NCI-H128 (cell line): ENCODE results near the gene SPATA3.
"Not testable (repeated sequence)": the region's sequence is repeated elsewhere in the genome, so short reads cannot be mapped to it uniquely, and the experiment has no call there.

Experiments
- DNase-seq: peaks from one replicate; lab custom pipeline; 2025; ENCODE audit not compliant: unreplicated experiment; lab: John Stamatoyannopoulos, UW

The SPATA3 gene

DNA sequence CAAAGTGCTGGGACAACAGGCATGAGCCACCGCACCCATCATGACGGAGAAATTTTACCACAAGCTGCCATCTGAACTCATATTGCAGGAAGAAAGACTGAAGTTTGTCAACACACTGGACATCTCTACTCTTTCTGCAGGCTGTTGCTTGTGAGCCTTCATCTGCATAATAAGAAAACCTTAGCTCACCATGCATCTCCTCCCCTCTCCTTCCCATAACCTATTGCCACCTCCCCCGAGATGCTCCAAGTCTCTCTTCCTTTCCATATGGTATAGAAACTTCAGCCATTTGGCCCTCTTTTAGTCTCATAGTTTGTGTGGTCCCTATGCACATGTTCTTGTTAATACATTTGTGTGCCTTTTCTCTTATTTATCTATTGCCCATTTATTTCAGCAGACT lies 22.3 kb downstream of the SPATA3 start:
- no peak for DNase-seq

DNA sequence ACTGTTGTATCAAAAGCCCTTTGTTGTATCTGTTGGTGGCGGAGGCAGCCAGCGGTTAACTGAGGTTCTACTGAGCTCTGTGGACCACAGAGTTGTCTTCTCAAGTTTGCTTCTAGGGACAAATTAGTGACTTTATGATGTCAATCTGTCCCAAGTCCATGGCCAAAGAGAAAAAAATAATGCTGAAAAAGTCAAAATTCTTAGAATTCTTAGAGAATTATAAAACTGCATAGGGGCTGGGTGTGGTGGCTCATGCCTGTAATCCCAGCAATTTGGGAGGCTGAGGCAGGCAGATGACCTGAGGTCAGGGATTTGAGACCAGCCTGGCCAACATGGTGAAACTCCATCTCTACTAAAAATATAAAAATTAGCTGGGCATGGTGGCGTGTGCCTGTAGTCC lies 29.1 kb downstream of the SPATA3 start:
- DNase-seq: not testable (repeated sequence)

DNA sequence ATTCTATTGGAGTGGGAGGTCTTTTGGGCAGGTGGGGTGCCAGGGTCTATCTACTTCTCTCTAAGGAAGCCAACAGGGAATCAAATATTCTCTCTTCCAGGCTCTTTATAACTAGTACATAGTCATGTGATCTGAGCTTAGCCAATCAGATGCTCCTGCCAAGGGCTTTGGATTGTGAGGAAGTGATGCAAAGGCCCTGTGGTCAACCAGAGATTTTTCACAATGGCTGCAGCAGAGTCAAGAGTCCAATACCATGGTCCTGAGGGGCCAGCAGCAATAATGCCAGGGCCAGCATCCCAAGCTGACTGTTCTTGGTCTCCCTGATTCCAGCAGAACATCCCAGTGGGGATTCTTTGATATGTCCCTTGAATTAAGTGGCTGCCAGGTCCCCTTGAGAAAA lies 33.0 kb downstream of the SPATA3 start:
- DNase-seq: no peak

DNA sequence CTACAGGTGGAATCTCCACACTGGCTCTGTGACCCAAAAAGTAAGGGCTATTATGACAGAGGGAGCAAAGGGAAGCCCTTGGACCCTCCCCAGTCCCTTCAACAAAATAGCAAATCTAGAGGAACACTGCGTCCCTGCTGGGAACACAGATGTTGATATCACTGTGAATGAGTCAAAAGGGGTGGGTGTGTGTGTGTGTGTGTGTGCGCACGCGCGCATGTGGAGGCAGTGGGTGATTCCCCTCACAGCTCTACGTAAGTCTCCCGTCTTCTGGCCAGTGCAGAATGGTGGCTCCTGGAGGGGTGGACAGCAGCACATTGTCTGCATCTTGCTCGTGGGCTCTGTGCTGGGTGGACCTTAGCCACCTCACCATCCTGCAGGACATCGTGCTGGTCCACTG lies 33.6 kb downstream of the SPATA3 start:
- no peak for DNase-seq

DNA sequence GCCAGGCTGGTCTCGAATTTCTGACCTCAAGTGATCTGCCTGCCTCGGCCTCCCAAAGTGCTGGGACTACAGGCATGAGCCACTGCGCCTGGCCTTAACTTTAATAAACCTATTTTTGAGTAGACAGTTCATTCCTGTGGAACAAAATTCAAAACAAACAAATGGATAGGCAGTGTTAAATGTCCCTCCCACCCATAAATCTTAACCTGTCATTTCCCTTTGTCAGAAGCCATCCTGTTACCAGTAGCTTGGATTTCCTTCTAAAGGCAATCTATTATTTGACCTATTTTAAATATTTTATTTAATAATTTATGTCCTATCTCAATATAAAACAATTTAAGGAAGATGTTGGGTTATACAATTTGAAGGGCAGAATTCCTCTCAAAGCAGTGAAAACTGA lies 34.8 kb downstream of the SPATA3 start:
- DNase-seq: no peak

DNA sequence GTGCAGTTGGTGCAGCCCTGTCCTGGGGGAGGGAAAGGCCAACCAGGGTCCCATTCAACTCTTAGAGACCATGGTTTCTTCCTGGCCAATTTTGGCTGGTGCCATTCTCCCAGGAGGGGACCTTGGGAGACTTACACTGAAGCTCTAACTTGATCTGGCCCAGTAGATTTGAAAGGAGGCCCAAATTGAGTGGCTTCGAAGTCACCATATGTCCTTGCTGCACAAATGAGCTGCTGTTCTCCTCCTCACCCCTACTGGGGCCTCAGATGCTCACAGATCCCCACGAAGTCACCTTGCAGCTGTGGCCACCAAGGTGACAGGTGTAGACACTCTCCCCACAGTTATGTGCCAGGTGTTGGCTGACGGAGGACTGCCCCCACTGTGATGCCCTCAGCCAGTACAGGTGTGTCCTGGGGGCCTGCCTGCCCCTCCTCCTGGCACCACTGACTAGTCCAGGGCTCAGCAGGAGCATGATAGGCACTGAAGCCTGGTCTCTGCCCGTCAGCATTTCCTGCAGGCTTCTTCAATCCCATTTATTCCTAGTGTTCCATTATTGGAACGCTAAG lies 36.7 kb downstream of the SPATA3 start:
- DNase-seq: no peak

DNA sequence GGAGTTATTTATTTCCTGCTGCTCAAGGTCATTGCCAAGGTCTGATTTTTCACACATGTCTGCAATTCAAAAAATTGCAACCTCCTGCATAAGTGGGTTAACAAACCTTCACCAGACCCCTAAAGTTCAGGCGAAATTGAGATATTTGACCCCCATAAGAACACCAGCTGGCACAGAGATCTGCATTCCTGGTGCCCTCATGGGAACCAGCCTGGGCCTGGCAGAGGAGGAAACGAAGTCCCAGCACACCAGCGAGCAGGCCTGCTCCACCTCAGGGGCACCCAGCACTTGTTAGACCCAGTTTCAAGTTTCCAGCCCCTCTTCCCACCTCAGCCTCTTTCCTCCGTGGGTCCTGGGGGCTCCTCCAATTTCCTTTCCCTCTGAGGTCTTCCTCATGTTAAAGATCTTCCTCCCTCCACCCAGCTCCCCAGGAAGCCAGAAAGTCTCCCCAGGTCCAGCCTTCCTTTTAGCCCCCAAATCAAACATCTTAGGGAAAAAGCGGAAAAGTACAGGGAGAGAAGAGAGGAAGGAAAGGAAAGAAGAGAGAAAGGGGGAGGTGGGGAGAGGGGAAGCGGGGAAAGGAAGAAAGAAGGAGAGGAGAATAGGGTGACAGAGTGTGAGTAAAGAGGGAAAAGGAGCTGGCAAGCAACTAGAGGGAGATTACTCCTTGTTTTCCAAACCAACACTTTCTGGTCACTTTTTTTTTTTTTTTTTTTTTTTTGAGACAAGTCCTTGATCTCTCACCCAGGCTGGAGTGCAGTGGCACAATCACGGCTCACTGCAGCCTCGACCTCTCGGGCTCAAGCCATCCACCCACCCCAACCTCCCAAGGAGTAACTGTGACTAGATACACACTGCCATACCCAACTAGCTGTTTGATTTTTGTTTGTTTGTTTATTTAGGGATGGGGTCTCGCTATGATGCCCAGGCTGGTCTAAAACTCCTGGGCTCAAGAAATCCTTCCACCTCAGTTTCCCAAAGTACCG lies 37.5 kb downstream of the SPATA3 start:
- no peak for DNase-seq

DNA sequence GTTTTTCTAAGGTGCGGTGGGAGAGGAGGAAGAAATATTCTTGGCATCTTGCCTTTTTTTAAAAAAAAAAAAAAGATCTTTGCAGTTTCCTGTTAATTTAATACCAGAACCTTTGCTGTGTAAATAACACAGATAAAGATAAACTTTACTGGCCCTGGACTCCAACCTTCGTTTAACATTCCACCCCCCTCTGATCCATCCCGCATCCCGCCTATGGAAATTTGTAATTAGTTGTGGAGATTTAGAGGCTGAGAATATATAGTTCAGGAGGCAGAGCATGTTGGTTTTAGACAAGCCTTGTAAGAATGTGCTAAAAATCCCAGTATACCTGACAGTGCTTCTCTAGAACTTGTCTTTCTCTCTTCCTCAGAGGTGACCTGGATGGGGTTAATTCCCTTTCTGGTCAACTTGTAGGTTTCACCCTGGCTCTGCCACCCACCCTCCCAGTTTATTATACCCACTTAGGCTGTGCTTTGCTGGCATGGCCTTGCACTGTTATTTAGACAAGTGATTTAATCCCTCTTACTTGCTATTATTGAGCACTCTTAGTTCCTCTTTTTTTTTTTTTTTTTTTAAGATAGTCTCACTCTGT lies 38.5 kb downstream of the SPATA3 start:
- DNase-seq: no peak

DNA sequence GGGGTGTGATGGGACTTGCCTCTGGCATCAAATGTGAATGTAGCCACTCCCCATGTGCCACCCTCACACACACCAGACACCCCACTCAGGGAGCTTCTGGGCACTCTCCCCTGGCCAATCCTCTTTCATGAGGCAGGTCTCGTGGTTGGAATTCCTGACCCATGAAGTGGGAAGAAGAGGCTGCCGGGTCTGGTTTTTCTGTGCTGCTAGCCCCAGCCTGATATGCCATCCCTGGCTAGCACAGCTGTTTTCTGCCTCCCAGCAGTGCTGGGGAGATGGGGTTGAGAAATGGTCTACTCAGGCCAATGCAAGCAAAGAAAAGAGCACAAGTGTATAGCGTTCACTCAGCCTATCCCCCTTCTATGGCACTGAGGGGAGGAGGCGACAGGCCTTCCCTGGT lies 40.2 kb downstream of the SPATA3 start:
- no peak for DNase-seq

DNA sequence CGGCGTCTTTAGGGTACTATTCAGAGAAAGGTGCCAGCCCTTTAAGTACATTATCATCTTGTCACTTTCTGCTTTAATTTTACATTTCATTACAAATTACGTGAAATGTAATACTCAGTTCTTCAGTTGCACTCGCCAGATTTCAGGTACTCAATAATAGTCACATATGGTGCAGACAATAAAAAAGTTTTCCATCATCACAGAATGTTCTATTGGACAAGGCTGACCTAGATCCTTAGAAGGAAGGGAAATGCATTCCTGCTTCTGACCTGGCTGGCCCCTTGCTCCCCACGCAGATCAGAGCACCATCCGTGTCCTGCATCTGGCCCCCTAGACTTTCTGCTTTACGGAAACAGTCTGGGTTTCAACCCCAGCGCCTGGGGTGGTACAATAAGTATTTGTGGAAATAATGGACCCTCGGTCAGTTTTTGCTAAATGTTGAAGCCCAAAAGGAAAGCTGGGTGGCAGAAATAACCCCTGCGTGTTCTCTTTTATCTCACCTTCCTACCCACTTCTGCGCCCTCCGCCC lies 40.7 kb downstream of the SPATA3 start:
- DNase-seq: no peak

DNA sequence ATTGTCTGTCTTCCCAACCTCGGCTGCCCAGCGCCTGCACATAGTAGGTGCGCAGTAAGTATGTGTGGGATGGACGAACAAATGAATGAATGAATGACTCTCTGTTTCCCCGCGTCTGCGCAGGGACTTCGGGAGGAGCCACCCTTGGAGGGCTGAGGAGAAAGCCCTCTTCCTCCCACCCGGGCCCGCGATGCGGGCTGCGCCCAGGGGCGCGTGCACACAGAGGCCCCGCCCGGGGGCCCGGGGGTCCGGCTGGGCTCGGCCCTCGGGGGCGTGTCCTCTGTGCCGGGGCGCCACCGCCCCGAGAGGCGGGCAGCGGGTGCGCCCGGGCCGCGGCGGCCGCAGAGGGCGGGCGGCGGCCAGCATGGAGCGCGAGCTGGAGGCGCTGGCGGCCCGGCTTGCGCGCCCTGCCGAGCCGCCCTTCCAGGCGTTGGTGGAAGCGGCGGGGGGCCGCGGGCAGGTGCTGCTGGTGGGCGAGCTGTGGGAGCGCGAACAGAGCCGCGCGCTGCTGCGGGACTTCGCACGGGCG lies 41.3 kb downstream of the SPATA3 start, which contains the start of gene C2orf72:
C2orf72 (plus strand) TSS at position 322 of the 529 bp plus-strand sequence; CDS start at position 365, 43 bp downstream.
- DNase-seq: no peak

DNA sequence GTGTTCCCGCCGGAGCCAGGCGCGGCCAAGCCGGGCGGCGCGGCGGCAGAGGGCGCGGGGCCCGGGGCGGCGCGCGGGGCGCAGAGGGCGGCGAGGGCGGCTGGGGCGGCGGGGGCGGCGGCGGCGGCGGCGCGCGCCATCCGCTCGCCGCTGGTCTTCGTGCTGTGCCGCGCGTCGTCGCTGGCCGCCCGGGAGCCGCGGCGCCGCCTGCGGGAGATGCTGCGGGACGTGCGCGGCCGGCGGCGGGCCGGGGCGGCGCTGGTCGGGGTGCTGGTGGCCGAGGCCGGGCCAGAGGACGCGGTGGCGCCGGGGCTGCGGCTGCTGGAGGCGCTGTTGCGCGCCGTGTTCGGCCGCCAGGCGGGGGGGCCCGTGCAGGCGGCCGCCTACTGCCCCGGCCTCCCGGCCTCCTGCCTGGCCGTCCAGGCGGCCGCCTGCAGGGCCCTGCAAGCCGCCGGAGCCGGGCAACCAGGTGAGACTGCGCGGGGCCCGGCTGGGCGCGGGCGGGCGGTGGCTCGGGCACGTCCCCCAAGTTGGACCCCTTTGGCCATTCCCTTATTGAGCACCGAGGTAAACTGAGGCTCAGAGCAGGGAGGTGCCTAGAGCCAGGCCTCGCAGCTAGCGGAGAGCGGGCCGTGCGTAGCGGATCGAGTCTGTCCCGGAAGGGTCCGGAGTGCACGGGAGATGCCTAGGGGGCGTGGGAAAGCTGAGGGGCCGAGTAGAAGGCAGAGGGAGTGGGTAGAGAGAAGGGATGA lies 42.0 kb downstream of the SPATA3 start:
- no peak for DNase-seq

DNA sequence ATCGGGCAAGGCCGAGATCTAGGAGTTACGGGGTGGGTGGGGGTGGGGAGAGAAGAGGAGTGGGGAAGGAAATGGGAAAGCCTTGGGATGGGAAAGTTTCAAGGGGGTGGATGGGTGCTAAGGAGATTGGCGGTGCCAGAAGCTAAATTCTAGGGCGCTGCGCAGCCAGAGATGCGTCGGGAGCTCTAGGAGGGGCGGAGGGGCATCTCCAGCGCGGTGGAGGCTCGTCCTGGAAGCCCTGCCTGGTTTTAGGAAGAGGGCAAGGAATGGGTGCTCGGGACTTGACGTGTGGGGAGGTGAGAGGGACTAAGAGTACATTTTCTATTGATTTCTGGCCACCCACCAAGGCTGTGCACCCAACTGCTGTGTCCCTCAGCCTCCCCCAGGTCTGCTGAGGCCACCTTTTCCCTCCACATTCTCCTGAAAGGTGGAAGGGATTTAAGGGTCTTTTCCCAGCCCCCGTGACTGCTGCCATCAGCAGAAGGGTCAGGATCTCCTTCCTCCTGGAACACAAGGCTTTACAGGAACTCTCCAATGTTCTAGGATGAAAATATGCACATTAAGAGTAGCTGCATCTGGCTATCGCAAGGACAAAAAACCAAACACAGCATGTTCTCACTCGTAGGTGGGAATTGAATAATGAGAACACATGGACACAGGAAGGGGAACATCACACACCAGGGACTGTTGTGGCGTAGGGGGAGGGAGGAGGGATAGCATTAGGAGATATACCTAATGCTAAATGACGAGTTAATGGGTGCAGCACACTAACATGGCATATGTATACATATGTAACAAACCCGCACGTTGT lies 42.8 kb downstream of the SPATA3 start:
- DNase-seq: no peak

DNA sequence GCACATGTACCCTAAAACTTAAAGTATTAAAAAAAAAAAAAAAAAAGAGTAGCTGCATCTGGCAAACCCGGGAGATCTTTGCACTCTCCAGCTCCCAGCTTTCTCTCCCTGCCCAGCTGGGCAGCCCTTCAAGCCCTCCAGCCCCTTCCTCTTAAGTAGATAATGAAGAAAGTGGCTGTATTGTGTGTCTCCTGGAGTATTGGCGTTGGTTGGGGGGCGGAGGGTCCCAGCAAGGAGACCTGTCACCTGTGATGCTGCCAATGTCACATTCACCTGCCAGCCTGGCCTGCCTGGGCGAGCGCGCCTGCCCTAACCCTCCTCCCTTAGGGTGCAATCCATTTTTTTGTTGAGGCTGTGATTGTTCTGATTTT lies 43.4 kb downstream of the SPATA3 start:
- no peak for DNase-seq

DNA sequence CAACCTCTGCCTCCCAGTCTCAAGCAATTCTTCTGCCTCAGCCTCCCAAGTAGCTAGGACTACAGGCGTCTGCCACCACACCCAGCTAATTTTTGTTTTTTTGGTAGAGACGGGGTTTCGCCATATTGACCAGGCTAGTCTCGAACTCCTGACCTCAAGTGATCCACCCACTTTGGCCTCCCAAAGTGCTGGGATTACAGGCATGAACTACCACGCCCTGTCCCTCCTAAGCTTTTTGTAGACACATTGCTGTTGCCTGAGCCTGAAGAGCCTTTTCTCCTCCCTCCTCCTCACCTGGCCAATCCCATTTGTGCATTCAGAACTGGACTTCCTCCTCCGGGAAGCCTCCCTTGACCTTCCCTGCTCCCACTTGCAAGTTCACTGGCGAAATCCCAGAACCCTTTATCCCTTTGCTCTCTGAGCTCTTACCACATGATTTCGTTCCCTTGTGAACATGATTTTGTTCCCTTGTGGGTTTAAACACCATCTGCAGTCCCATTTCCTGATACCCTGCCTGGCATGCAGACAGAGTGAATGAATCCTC lies 44.0 kb downstream of the SPATA3 start:
- DNase-seq: no peak

DNA sequence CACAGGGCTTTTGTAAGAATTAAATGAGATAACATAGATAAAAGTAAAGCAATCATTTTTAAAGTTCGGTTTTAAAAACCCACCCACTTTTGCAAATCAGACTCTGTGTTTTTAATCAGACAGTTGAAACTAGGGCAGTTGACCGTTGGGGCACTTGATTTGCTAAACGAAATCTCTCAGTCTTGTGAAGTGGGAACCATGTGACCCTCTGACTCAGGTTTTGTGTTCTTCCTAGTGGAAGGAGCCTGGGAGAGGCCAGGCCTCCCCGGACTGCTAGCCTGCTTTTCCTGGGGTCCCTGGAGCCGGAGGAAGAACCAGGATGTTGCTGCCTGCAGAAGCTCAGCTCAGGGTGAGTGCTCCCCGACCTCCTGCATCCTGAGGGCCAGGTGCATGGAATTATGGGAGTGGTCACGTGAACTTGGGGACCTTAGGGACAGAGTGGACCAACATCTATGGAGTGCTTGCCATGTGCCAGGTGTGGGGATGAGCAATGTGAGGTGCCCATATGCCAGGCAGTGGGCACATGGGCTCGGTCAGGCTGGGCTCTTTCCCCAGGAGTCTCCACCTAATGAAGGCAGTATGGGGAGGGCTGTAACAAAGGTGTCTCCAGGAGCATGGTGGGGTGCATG lies 45.3 kb downstream of the SPATA3 start:
- DNase-seq: no peak

DNA sequence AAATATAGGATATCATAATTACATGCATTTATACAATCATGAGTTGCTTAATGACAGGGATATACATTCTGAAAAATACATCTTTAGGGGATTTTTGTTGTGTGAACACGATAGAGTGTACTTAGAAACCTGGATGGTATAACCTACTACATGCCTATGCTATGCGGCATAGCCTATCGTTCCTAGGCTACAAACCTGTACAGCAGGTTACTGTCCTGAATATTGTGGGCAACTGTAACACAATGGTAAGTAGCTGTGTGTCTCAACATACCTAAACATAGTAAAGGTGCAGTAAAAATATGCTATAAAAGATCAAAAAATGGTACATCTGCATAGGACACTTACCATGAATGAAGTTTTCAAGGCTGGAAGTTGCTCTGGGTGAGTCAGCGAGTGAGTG lies 47.9 kb downstream of the SPATA3 start:
- no peak for DNase-seq

DNA sequence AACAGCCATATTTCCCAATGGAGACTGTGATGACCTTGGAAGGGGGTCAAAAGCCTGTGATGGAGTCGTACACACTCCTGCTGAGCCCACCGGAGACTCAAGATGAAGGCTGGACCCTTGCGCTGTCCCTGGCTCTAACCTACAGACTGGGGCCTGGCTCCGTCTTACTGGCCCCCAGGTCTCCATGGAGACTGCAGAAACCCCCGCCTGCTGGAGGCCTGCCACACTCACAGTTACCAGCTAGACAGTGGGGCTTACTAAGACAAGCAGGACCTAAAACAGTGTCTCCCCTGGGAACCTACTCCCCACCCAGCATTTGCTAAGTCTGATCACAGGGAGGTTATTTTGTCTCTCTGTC lies 51.0 kb downstream of the SPATA3 start:
- DNase-seq: no peak

DNA sequence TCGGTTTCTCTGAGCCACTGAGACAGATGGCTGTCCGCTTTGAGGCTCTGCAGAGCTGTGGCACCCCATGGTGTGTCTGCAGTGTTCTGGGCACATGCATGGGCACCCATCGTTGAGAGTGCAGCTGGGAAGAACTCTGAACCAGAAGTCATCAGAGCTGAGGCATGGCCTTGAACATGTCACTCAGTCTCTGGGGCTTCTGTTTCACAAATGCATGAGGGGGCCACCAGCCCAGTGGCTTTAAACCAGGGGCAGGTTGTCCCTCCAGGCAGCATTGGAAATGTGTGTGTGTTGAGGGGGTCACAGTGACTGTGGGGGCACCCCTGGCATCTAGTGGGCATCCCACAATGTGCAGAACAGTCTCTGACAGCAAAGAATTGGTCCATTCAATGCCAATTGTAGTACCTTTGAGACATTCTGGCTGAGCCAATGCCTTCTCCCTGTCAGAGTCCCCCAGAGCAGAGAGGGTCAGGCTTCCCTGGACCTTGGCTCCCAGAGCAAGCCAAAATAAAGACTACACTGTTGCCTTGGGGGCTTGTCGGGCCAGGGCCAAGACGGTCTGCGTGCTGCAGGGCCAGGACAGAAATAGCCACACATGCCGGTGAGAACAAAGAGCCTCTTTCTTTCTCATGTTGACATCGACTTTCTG lies 51.5 kb downstream of the SPATA3 start:
- no peak for DNase-seq
